HepG2 (cell line): ENCODE measurements around the gene ADGRL1. TPM values are rescaled to one million over a fixed set of nuclear protein-coding genes. Genes with fewer than 3 reads are reported as not detected.

Source experiments
- ATF2 ChIP-seq: sonication (generic); formaldehyde crosslinking; IDR thresholded peaks from 2 replicates; pipeline ENCODE4 v1.4.0; 2020; ENCODE audit warnings: missing genetic modification reagents
- FOSL1 ChIP-seq: sonication (generic); formaldehyde crosslinking; IDR thresholded peaks from 2 replicates; pipeline ENCODE4 v1.9.0; 2021; ENCODE audit warnings: missing genetic modification reagents, borderline replicate concordance
- HOXA7 ChIP-seq: sonication (generic); formaldehyde crosslinking; IDR thresholded peaks from 2 replicates; pipeline ENCODE4 v1.8.1; 2022; ENCODE audit warnings: mild to moderate bottlenecking, missing genetic modification reagents, moderate library complexity
- MLXIP ChIP-seq: sonication (generic); formaldehyde crosslinking; IDR thresholded peaks from 2 replicates; pipeline ENCODE4 v1.9.0; 2021; ENCODE audit warnings: missing genetic modification reagents, borderline replicate concordance
- NCOA2 ChIP-seq: sonication (generic); formaldehyde crosslinking; IDR thresholded peaks from 2 replicates; pipeline ENCODE4 v1.8.0; 2022; ENCODE audit warnings: inconsistent platforms
- NR2C2 ChIP-seq: sonication (generic); formaldehyde crosslinking; IDR thresholded peaks from 2 replicates; pipeline ENCODE4 v1.4.0; 2020; ENCODE audit warnings: missing genetic modification reagents, mild to moderate bottlenecking, moderate library complexity, borderline replicate concordance
- YY1 ChIP-seq: IDR thresholded peaks from 2 replicates; pipeline ENCODE4 v1.6.1; 2011; ENCODE audit warnings: low read length, low read depth, moderate library complexity, mild to moderate bottlenecking; ENCODE audit not compliant: insufficient read depth, insufficient replicate concordance
- ZBTB3 ChIP-seq: sonication (generic); formaldehyde crosslinking; IDR thresholded peaks from 2 replicates; pipeline ENCODE4 v1.4.0; 2020; ENCODE audit warnings: low read depth, mild to moderate bottlenecking, moderate library complexity, missing genetic modification reagents, borderline replicate concordance
- ZNF446 ChIP-seq: sonication (generic); formaldehyde crosslinking; IDR thresholded peaks from 2 replicates; pipeline ENCODE4 v1.5.0; 2020; ENCODE audit warnings: mild to moderate bottlenecking, missing genetic modification reagents
- ZNF615 ChIP-seq: sonication (generic); formaldehyde crosslinking; IDR thresholded peaks from 2 replicates; pipeline ENCODE4 v1.5.0; 2020; ENCODE audit warnings: mild to moderate bottlenecking, missing genetic modification reagents, borderline replicate concordance
- ZNF768 ChIP-seq: sonication (generic); formaldehyde crosslinking; IDR thresholded peaks from 2 replicates; pipeline ENCODE4 v1.4.0; 2020; ENCODE audit warnings: missing genetic modification reagents
- ZNF770 ChIP-seq: sonication (generic); formaldehyde crosslinking; IDR thresholded peaks from 2 replicates; pipeline ENCODE4 v1.5.0; 2020; ENCODE audit warnings: mild to moderate bottlenecking, missing genetic modification reagents
- ZSCAN31 ChIP-seq: sonication (generic); formaldehyde crosslinking; IDR thresholded peaks from 2 replicates; pipeline ENCODE4 v1.5.0; 2020; ENCODE audit warnings: low read depth, mild to moderate bottlenecking, missing genetic modification reagents
- polyA plus RNA-seq, 8 experiments: library from polyadenylated mRNA; depleted of rRNA in 3 of 8; stranded (reverse) in 7 of 8; unstranded in 1 of 8; fragments of >200 nt; fragmentation: Illumina TruSeq in 4 of 8; extraction: Trizol in 4 of 8; gene quantifications; 2 replicates each; pipeline versions ENCODE4 v1.2.1 to v1.2.3, GENCODE V29; 2011 to 2016; ENCODE audit warnings: low read depth in 4 of 8, missing spikeins in 1 of 8, mixed read lengths in 1 of 8; ENCODE audit not compliant: insufficient read depth in 1 of 8
- total RNA-seq, 5 experiments: library from RNA; depleted of rRNA; stranded (reverse); fragments of >200 nt; fragmentation: Illumina TruSeq; extraction: Trizol; gene quantifications; 2 replicates each; pipeline ENCODE4 v1.2.3, GENCODE V29; 2016; ENCODE audit warnings: low read depth in 1 of 5
- TF ChIP-seq, protein P1 (sequence below): IDR thresholded peaks from 2 replicates; pipeline ENCODE4 v1.6.1; 2016; ENCODE audit warnings: low read depth, control low read depth
- TF ChIP-seq, protein P2 (sequence below): sonication (generic); formaldehyde crosslinking; IDR thresholded peaks from 2 replicates; pipeline ENCODE4 v1.5.0; 2020; ENCODE audit warnings: mild to moderate bottlenecking, low read depth, missing genetic modification reagents, borderline replicate concordance
- TF ChIP-seq, protein P3 (sequence below): sonication (generic); formaldehyde crosslinking; IDR thresholded peaks from 2 replicates; pipeline ENCODE4 v1.4.0; 2020; ENCODE audit warnings: mild to moderate bottlenecking, missing genetic modification reagents
- TF ChIP-seq, protein P4 (sequence below): sonication (generic); formaldehyde crosslinking; conservative IDR thresholded peaks from 2 replicates; pipeline ENCODE4 v1.5.0; 2020; ENCODE audit warnings: missing genetic modification reagents

The ADGRL1 gene
- total and polyA plus RNA-seq, 2 of the 13 experiments (the other 11 are each of a cell fraction or from before 2014, with no cell fraction given), result 0.49 to 1.7 TPM

GRCh38 chr19:14112809-14113385, 93.1 kb downstream of the ADGRL1 start (continued):
- TF ChIP-seq ZNF768 (CRISPR knock-in tag), result no peak
- TF ChIP-seq NCOA2 (CRISPR knock-in tag), result no peak
- no peak for TF ChIP-seq ZNF615 (CRISPR knock-in tag)
- TF ChIP-seq NR2C2, result peak; percentile 52; the same call in 1 of the 2 replicates
- TF ChIP-seq ZNF770 (CRISPR knock-in tag), result no peak
- TF ChIP-seq ZBTB3 (CRISPR knock-in tag), result no peak
- TF ChIP-seq, protein P1, sequence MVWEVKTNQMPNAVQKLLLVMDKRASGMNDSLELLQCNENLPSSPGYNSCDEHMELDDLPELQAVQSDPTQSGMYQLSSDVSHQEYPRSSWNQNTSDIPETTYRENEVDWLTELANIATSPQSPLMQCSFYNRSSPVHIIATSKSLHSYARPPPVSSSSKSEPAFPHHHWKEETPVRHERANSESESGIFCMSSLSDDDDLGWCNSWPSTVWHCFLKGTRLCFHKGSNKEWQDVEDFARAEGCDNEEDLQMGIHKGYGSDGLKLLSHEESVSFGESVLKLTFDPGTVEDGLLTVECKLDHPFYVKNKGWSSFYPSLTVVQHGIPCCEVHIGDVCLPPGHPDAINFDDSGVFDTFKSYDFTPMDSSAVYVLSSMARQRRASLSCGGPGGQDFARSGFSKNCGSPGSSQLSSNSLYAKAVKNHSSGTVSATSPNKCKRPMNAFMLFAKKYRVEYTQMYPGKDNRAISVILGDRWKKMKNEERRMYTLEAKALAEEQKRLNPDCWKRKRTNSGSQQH (CRISPR knock-in tag), result no peak
- TF ChIP-seq, protein P2, sequence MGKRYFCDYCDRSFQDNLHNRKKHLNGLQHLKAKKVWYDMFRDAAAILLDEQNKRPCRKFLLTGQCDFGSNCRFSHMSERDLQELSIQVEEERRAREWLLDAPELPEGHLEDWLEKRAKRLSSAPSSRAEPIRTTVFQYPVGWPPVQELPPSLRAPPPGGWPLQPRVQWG (CRISPR knock-in tag), result no peak
- TF ChIP-seq HOXA7 (CRISPR knock-in tag), result no peak
- TF ChIP-seq, protein P3, sequence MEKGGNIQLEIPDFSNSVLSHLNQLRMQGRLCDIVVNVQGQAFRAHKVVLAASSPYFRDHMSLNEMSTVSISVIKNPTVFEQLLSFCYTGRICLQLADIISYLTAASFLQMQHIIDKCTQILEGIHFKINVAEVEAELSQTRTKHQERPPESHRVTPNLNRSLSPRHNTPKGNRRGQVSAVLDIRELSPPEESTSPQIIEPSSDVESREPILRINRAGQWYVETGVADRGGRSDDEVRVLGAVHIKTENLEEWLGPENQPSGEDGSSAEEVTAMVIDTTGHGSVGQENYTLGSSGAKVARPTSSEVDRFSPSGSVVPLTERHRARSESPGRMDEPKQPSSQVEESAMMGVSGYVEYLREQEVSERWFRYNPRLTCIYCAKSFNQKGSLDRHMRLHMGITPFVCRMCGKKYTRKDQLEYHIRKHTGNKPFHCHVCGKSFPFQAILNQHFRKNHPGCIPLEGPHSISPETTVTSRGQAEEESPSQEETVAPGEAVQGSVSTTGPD, result no peak
- no peak for TF ChIP-seq MLXIP (CRISPR knock-in tag)
- TF ChIP-seq, protein P4, sequence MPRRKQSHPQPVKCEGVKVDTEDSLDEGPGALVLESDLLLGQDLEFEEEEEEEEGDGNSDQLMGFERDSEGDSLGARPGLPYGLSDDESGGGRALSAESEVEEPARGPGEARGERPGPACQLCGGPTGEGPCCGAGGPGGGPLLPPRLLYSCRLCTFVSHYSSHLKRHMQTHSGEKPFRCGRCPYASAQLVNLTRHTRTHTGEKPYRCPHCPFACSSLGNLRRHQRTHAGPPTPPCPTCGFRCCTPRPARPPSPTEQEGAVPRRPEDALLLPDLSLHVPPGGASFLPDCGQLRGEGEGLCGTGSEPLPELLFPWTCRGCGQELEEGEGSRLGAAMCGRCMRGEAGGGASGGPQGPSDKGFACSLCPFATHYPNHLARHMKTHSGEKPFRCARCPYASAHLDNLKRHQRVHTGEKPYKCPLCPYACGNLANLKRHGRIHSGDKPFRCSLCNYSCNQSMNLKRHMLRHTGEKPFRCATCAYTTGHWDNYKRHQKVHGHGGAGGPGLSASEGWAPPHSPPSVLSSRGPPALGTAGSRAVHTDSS, result no peak
- TF ChIP-seq ATF2 (CRISPR knock-in tag), result 0 out of 2 replicates have a peak, but pooled peaks have one; percentile 53
- no peak for TF ChIP-seq ZSCAN31
- no peak for TF ChIP-seq ZNF446 (CRISPR knock-in tag)
- TF ChIP-seq FOSL1 (CRISPR knock-in tag), result no peak
- TF ChIP-seq YY1, result peak; percentile 42
